HepG2 (cell line): ENCODE results near the gene OR1J2. TPM values are rescaled to one million over a fixed set of nuclear protein-coding genes. Genes with fewer than 3 reads are reported as not detected.

ENCODE experiments used
- ATAC-seq: fragments of 200-7000 bp; cut with Tn5 transposase; 3 replicates; pipeline ENCODE4 v1.9.1; 2020; ENCODE audit warnings: mild to moderate bottlenecking, moderate library complexity
- BruUV-seq: library from RNA; stranded (reverse); fragments of 400-500 nt; replicated peaks from 2 replicates; lab custom pipeline; 2021; lab: Mats Ljungman, UMichigan
- CTCF ChIA-PET: fragments of 300-600 bp; formaldehyde crosslinking; extraction: SDS; loops from one replicate; lab custom pipeline; 2021; ENCODE audit warnings: low total read pairs, inconsistent platforms, low intra/inter-chr PET ratio; lab: Yijun Ruan, JAX
- POLR2A ChIA-PET: fragments of 350-600 bp; sonication (Branson Sonifier 250); formaldehyde crosslinking; loops from one replicate; lab custom pipeline; 2020; ENCODE audit warnings: antibody characterized with exemption, inconsistent platforms; lab: Yijun Ruan, JAX
- DNase-seq: peaks from one replicate; pipeline ENCODE4 v3.0.0-alpha.2; 2015; ENCODE audit warnings: low spot score
- FAIRE-seq: peaks from 3 replicates; lab custom pipeline; 2011; peaks lifted over from hg19 to GRCh38; lab: Jason Lieb, UNC
- H2AFZ ChIP-seq: one replicate; pipeline ENCODE4 v1.6.1; 2011; ENCODE audit warnings: low read length, inconsistent platforms
- H3K27ac ChIP-seq: fragments of 300-600 bp; 3 replicates; pipeline ENCODE4 v1.8.0; 2011; ENCODE audit warnings: mixed run types, mild to moderate bottlenecking, mixed read lengths, low read length, inconsistent platforms; ENCODE audit not compliant: insufficient read depth; ENCODE audit errors: extremely low read length
- H3K27me3 ChIP-seq, 2 experiments: fragments of 200-600 bp in 1 of 2; 2 replicates in 1 of 2; 3 replicates in 1 of 2; pipeline versions ENCODE4 v1.6.0 to v1.8.0; 2011; ENCODE audit warnings: low read length in 2 of 2, mild to moderate bottlenecking in 2 of 2, moderate library complexity in 2 of 2, inconsistent platforms in 1 of 2; ENCODE audit not compliant: insufficient read depth in 2 of 2, control insufficient read depth in 1 of 2
- H3K36me3 ChIP-seq, 2 experiments: fragments of 200-600 bp in 1 of 2; replicated peaks in 1 of 2; 2 replicates in 1 of 2; 3 replicates in 1 of 2; pipeline versions ENCODE4 v1.5.1 to v1.8.0; 2011; ENCODE audit warnings: low read length in 2 of 2, inconsistent platforms in 1 of 2; ENCODE audit not compliant: insufficient read depth in 2 of 2, control insufficient read depth in 1 of 2
- H3K4me1 ChIP-seq: 2 replicates; pipeline ENCODE4 v1.5.1; 2012; ENCODE audit warnings: low read length, inconsistent platforms; ENCODE audit not compliant: insufficient read depth
- H3K4me2 ChIP-seq: 2 replicates; pipeline ENCODE4 v1.6.0; 2011; ENCODE audit warnings: low read depth, low read length, inconsistent platforms
- H3K4me3 ChIP-seq, 3 experiments: fragments of 200-600 bp in 1 of 3; sonication (generic), shearing (Covaris generic) in 1 of 3; replicated peaks in 1 of 3; 2 replicates each; pipeline ENCODE4 v1.5.1; 2011 to 2016; ENCODE audit warnings: low read length in 3 of 3, inconsistent platforms in 2 of 3, low read depth in 2 of 3, mild to moderate bottlenecking in 2 of 3, control low read depth in 1 of 3, mixed read lengths in 1 of 3; ENCODE audit not compliant: insufficient read depth in 1 of 3
- H3K79me2 ChIP-seq: one replicate; pipeline ENCODE4 v1.6.1; 2011; ENCODE audit warnings: low read length, inconsistent platforms; ENCODE audit not compliant: insufficient read depth
- H3K9ac ChIP-seq: 2 replicates; pipeline ENCODE4 v1.6.0; 2011; ENCODE audit warnings: mild to moderate bottlenecking, low read depth, low read length, inconsistent platforms; ENCODE audit not compliant: insufficient read depth
- H3K9me3 ChIP-seq: 2 replicates; pipeline ENCODE4 v1.5.1; 2012; ENCODE audit warnings: mild to moderate bottlenecking, low read length
- H4K20me1 ChIP-seq: 2 replicates; pipeline ENCODE4 v1.6.0; 2011; ENCODE audit warnings: inconsistent platforms, mild to moderate bottlenecking, low read length, moderate library complexity; ENCODE audit not compliant: insufficient read depth
- ARID2 ChIP-seq: sonication (generic); formaldehyde crosslinking; IDR thresholded peaks from 2 replicates; pipeline ENCODE4 v1.8.1; 2022; ENCODE audit warnings: mild to moderate bottlenecking, missing genetic modification reagents, borderline replicate concordance
- HDAC1 ChIP-seq: sonication (generic); formaldehyde crosslinking; IDR thresholded peaks from 2 replicates; pipeline ENCODE4 v1.5.1; 2020; ENCODE audit warnings: mild to moderate bottlenecking, missing genetic modification reagents
- HNRNPUL1 ChIP-seq: fragments of 200-400 bp; formaldehyde crosslinking; IDR thresholded peaks from 2 replicates; pipeline ENCODE4 v1.6.1; 2017; ENCODE audit warnings: low read depth, mild to moderate bottlenecking, low read length, moderate library complexity
- MIER2 ChIP-seq: IDR thresholded peaks from 2 replicates; pipeline ENCODE4 v1.6.1; 2016; ENCODE audit warnings: missing biosample characterization, missing genetic modification reagents
- NFKB2 ChIP-seq: sonication (generic); formaldehyde crosslinking; IDR thresholded peaks from 2 replicates; pipeline ENCODE4 v1.4.0; 2020; ENCODE audit warnings: missing genetic modification reagents, borderline replicate concordance
- PHF21A ChIP-seq: sonication (generic); formaldehyde crosslinking; IDR thresholded peaks from 2 replicates; pipeline ENCODE4 v1.5.0; 2020; ENCODE audit warnings: mild to moderate bottlenecking, missing genetic modification reagents
- ZNF326 ChIP-seq: sonication (generic); formaldehyde crosslinking; IDR thresholded peaks from 2 replicates; pipeline ENCODE4 v1.4.0; 2020; ENCODE audit warnings: missing genetic modification reagents, borderline replicate concordance
- ZNF33A ChIP-seq: sonication (generic); formaldehyde crosslinking; IDR thresholded peaks from 2 replicates; pipeline ENCODE4 v1.5.1; 2020; ENCODE audit warnings: missing genetic modification reagents, mild to moderate bottlenecking, moderate library complexity, borderline replicate concordance
- ZNF558 ChIP-seq: sonication (generic); formaldehyde crosslinking; IDR thresholded peaks from 2 replicates; pipeline ENCODE4 v1.9.0; 2022; ENCODE audit warnings: mild to moderate bottlenecking, missing genetic modification reagents, borderline replicate concordance
- WGBS: methylation state at CpG from one replicate; pipeline ENCODE4 v1.1.6; 2017; ENCODE audit warnings: low lambda C conversion rate; 5-methylcytosine and 5-hydroxymethylcytosine counted together
- in situ Hi-C: cut with HindIII; loops from 2 replicates; pipeline ENCODE4 v1.10.0; 2017; ENCODE audit warnings: low pct_unique_long_range_greater_than_20kb; ENCODE audit not compliant: extremely low pct_ligation_motif_present
- intact Hi-C: fragments of 100-400 bp; cut with micrococcal nuclease; formaldehyde crosslinking; loops from one replicate; pipeline ENCODE4 v1.10.0; 2022; ENCODE audit not compliant: unreplicated experiment
- polyA plus RNA-seq, 8 experiments: library from polyadenylated mRNA; depleted of rRNA in 3 of 8; stranded (reverse) in 7 of 8; unstranded in 1 of 8; fragments of >200 nt; fragmentation: Illumina TruSeq in 4 of 8; extraction: Trizol in 4 of 8; gene quantifications; 2 replicates each; pipeline versions ENCODE4 v1.2.1 to v1.2.3, GENCODE V29; 2011 to 2016; ENCODE audit warnings: low read depth in 4 of 8, missing spikeins in 1 of 8, mixed read lengths in 1 of 8; ENCODE audit not compliant: insufficient read depth in 1 of 8
- total RNA-seq, 5 experiments: library from RNA; depleted of rRNA; stranded (reverse); fragments of >200 nt; fragmentation: Illumina TruSeq; extraction: Trizol; gene quantifications; 2 replicates each; pipeline ENCODE4 v1.2.3, GENCODE V29; 2016; ENCODE audit warnings: low read depth in 1 of 5
- TF ChIP-seq, protein P1 (sequence below): sonication (generic); formaldehyde crosslinking; IDR thresholded peaks from 2 replicates; pipeline ENCODE4 v1.9.0; 2021; ENCODE audit warnings: missing genetic modification reagents, borderline replicate concordance
- TF ChIP-seq, protein P2 (sequence below): sonication (generic); formaldehyde crosslinking; IDR thresholded peaks from 2 replicates; pipeline ENCODE4 v1.8.0; 2022; ENCODE audit warnings: mild to moderate bottlenecking, missing genetic modification reagents
- TF ChIP-seq, protein P3 (sequence below): sonication (generic); formaldehyde crosslinking; IDR thresholded peaks from 2 replicates; pipeline ENCODE4 v1.8.1; 2023; ENCODE audit warnings: missing genetic modification reagents, inconsistent platforms, borderline replicate concordance

Gene OR1J2
- total and polyA plus RNA-seq, 2 of the 13 experiments (the other 11 are each of a cell fraction or from before 2014, with no cell fraction given): not detected

DNA sequence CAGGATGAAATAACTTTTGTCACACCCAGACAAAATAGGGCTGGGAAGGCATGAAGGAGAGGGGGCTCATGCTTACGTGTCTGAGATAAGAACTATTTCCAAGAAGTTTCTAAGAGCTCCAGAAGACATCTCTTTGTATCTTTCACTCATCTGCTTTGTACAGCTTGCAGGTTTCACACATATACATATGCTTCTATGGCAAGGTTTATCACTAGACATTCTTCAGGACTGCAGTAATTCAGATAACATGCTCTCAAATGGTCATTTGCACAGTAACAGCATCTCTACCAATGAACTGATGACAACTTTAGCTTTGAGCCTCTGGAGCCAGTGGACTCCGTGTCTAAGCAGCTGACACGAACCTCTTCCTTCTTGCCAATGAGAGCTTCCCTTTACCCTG is 36.0 kb upstream of the OR1J2 start:
- in situ Hi-C loops: no loop called here
- ATAC-seq: no peak
- POLR2A ChIA-PET: no interaction called here
- 24% methylated on average over 3 of the region's 3 CpGs for WGBS
- TF ChIP-seq HNRNPUL1 (no peak), ZNF558 (CRISPR knock-in tag) (no peak), PHF21A (CRISPR knock-in tag) (no peak), ZNF33A (no peak), ARID2 (CRISPR knock-in tag) (no peak), MIER2 (CRISPR knock-in tag) (no peak), NFKB2 (CRISPR knock-in tag) (no peak), ZNF326 (CRISPR knock-in tag) (no peak), HDAC1 (CRISPR knock-in tag) (no peak)
- TF ChIP-seq, protein P1, sequence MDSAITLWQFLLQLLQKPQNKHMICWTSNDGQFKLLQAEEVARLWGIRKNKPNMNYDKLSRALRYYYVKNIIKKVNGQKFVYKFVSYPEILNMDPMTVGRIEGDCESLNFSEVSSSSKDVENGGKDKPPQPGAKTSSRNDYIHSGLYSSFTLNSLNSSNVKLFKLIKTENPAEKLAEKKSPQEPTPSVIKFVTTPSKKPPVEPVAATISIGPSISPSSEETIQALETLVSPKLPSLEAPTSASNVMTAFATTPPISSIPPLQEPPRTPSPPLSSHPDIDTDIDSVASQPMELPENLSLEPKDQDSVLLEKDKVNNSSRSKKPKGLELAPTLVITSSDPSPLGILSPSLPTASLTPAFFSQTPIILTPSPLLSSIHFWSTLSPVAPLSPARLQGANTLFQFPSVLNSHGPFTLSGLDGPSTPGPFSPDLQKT (CRISPR knock-in tag): no peak
- TF ChIP-seq, protein P2, sequence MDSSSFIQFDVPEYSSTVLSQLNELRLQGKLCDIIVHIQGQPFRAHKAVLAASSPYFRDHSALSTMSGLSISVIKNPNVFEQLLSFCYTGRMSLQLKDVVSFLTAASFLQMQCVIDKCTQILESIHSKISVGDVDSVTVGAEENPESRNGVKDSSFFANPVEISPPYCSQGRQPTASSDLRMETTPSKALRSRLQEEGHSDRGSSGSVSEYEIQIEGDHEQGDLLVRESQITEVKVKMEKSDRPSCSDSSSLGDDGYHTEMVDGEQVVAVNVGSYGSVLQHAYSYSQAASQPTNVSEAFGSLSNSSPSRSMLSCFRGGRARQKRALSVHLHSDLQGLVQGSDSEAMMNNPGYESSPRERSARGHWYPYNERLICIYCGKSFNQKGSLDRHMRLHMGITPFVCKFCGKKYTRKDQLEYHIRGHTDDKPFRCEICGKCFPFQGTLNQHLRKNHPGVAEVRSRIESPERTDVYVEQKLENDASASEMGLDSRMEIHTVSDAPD: no peak
- TF ChIP-seq, protein P3, sequence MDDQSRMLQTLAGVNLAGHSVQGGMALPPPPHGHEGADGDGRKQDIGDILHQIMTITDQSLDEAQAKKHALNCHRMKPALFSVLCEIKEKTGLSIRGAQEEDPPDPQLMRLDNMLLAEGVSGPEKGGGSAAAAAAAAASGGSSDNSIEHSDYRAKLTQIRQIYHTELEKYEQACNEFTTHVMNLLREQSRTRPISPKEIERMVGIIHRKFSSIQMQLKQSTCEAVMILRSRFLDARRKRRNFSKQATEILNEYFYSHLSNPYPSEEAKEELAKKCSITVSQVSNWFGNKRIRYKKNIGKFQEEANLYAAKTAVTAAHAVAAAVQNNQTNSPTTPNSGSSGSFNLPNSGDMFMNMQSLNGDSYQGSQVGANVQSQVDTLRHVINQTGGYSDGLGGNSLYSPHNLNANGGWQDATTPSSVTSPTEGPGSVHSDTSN (CRISPR knock-in tag): no peak
- TF ChIP-seq, all 625 proteins: peak for 0
- no peaks in the 10 kb centered on the region for H3K9me3 ChIP-seq
- CTCF ChIA-PET: no interaction called here
- no peak overlapping the region for H3K9ac ChIP-seq
- H3K27ac ChIP-seq: no peak overlapping the region
- intact Hi-C loops: no loop called here
- FAIRE-seq (no peak), DNase-seq (no peak)
- H2AFZ ChIP-seq: no peak overlapping the region
- no peak overlapping the region for H3K4me3 ChIP-seq
- H3K4me2 ChIP-seq: no peak overlapping the region
- no peaks in the 10 kb centered on the region for H3K4me1 ChIP-seq
- no TSS peak for BruUV-seq
- H3K27me3 ChIP-seq: no peaks in the 10 kb centered on the region
- H3K36me3 ChIP-seq: no peaks in the 10 kb centered on the region
- no peaks in the 10 kb centered on the region for H4K20me1 ChIP-seq
- no peaks in the 10 kb centered on the region for H3K79me2 ChIP-seq
